Bladder microvascular endothelial cell (primary cell): ENCODE results near the gene PTCH1. TPM values are rescaled to one million over a fixed set of nuclear protein-coding genes. Genes with fewer than 3 reads are reported as not detected.

ENCODE experiments used
- total RNA-seq: library from RNA; depleted of rRNA; stranded (reverse); fragments of >200 nt; gene quantifications from 2 replicates; pipeline ENCODE4 v1.2.3, GENCODE V29; 2014

Gene PTCH1
- 3.1 and 7.3 TPM in 2 replicates for total RNA-seq

GRCh38 chr9:95516734-95517558 lies at the start of gene PTCH1:
Gene PTCH1, minus strand, starts transcription at chr9:95516971.

Other genes starting within 250 kb of the PTCH1 start
- gene FANCC, start 199.3 kb downstream of the PTCH1 start, total RNA-seq, result 4.5 and 11.3 TPM in 2 replicates